K562 (cell line): ENCODE measurements around the gene SLC13A4. TPM values are rescaled to one million over a fixed set of nuclear protein-coding genes. Genes with fewer than 3 reads are reported as not detected.

Source experiments
- ARID1B ChIP-seq: fragments of 450-650 bp; IDR thresholded peaks from 2 replicates; pipeline ENCODE4 v1.6.1; 2016; ENCODE audit warnings: antibody characterized with exemption, mild to moderate bottlenecking, inconsistent platforms
- BCL6 ChIP-seq: fragments of 250-450 bp; sonication (Bioruptor Pico); IDR thresholded peaks from 2 replicates; pipeline ENCODE4 v1.4.0; 2020
- CBFA2T2 ChIP-seq: fragments of 450-650 bp; conservative IDR thresholded peaks from 2 replicates; pipeline ENCODE4 v1.6.1; 2017; ENCODE audit warnings: mild to moderate bottlenecking
- CBFA2T3 ChIP-seq: fragments of 450-650 bp; IDR thresholded peaks from 2 replicates; pipeline ENCODE4 v1.6.1; 2017
- ELF4 ChIP-seq: fragments of 450-650 bp; formaldehyde crosslinking; IDR thresholded peaks from 2 replicates; pipeline ENCODE4 v1.4.0; 2022; ENCODE audit warnings: missing genetic modification characterization
- EP300 ChIP-seq: IDR thresholded peaks from 2 replicates; pipeline ENCODE4 v1.6.1; 2012; ENCODE audit warnings: low read length, improper control_type of control experiment
- IRF9 ChIP-seq: fragments of 450-650 bp; IDR thresholded peaks from 2 replicates; pipeline ENCODE4 v1.6.1; 2016; ENCODE audit warnings: missing biosample characterization, missing genetic modification characterization
- NCOR1 ChIP-seq: fragments of 450-650 bp; IDR thresholded peaks from 2 replicates; pipeline ENCODE4 v1.6.1; 2016; ENCODE audit warnings: mild to moderate bottlenecking, moderate library complexity
- NFIC ChIP-seq: fragments of 450-650 bp; IDR thresholded peaks from 2 replicates; pipeline ENCODE4 v1.6.1; 2017; ENCODE audit warnings: mild to moderate bottlenecking, inconsistent platforms
- OTX1 ChIP-seq: fragments of 450-650 bp; formaldehyde crosslinking; IDR thresholded peaks from 2 replicates; pipeline ENCODE4 v1.4.0; 2022; ENCODE audit warnings: mild to moderate bottlenecking
- RCOR1 ChIP-seq, 2 experiments: IDR thresholded peaks; 2 replicates each; pipeline ENCODE4 v1.6.1; 2012; ENCODE audit warnings: low read depth in 2 of 2, low read length in 2 of 2, borderline replicate concordance in 1 of 2, improper control_type of control experiment in 1 of 2
- RREB1 ChIP-seq: fragments of 250-450 bp; sonication (Bioruptor Pico); IDR thresholded peaks from 2 replicates; pipeline ENCODE4 v1.4.0; 2020
- SOX6 ChIP-seq: fragments of 450-650 bp; IDR thresholded peaks from 2 replicates; pipeline ENCODE4 v1.6.1; 2014; ENCODE audit warnings: mild to moderate bottlenecking
- TAL1 ChIP-seq: fragments of 450-650 bp; IDR thresholded peaks from 2 replicates; pipeline ENCODE4 v1.6.1; 2016; ENCODE audit warnings: mild to moderate bottlenecking
- TEAD4 ChIP-seq, 2 experiments: sonication (generic) in 1 of 2; formaldehyde crosslinking in 1 of 2; IDR thresholded peaks; 2 replicates each; pipeline versions ENCODE4 v1.6.1 to v1.8.0; 2012 to 2022; ENCODE audit warnings: borderline replicate concordance in 1 of 2, inconsistent platforms in 1 of 2, low read length in 1 of 2, mild to moderate bottlenecking in 1 of 2, missing genetic modification reagents in 1 of 2
- TFAP4 ChIP-seq: sonication (generic); formaldehyde crosslinking; IDR thresholded peaks from 2 replicates; pipeline ENCODE4 v1.8.0; 2022; ENCODE audit warnings: missing genetic modification reagents, mild to moderate bottlenecking, moderate library complexity, borderline replicate concordance
- USF1 ChIP-seq: sonication (generic); formaldehyde crosslinking; IDR thresholded peaks from 2 replicates; pipeline ENCODE4 v1.9.0; 2022; ENCODE audit warnings: mild to moderate bottlenecking, missing genetic modification reagents
- ZNF140 ChIP-seq: fragments of 250-450 bp; sonication (Bioruptor Pico); IDR thresholded peaks from 2 replicates; pipeline ENCODE4 v1.8.0; 2021; ENCODE audit warnings: moderate library complexity, mild to moderate bottlenecking, inconsistent platforms
- ZNF217 ChIP-seq: sonication (generic); formaldehyde crosslinking; IDR thresholded peaks from 2 replicates; pipeline ENCODE4 v1.8.0; 2022; ENCODE audit warnings: mild to moderate bottlenecking, missing genetic modification reagents
- ZNF408 ChIP-seq: fragments of 250-450 bp; sonication (Bioruptor Pico); IDR thresholded peaks from 2 replicates; pipeline ENCODE4 v1.4.0; 2020; ENCODE audit warnings: low read depth, mild to moderate bottlenecking, moderate library complexity
- ZNF436 ChIP-seq: fragments of 250-450, 450-650 bp; sonication (Bioruptor Pico); formaldehyde crosslinking; IDR thresholded peaks from 2 replicates; pipeline ENCODE4 v1.7.0; 2020; ENCODE audit warnings: mild to moderate bottlenecking
- polyA plus RNA-seq, 8 experiments: library from polyadenylated mRNA; depleted of rRNA in 4 of 8; stranded (reverse) in 5 of 8; unstranded in 3 of 8; fragments of >200 nt; fragmentation: Nextera tagmentation in 2 of 8; fragmentation: Illumina TruSeq in 1 of 8; extraction: Ambion mirVana in 2 of 8; extraction: Trizol in 1 of 8; gene quantifications; 2 replicates each; pipeline versions ENCODE4 v1.2.1 to v1.2.3, GENCODE V29; 2011 to 2014; ENCODE audit warnings: inconsistent platforms in 1 of 8, missing spikeins in 1 of 8
- total RNA-seq, 7 experiments: library from RNA; depleted of rRNA in 6 of 7; stranded (reverse); fragments of >200 nt in 6 of 7; fragmentation: Illumina TruSeq in 2 of 7; extraction: Trizol in 2 of 7; gene quantifications; 2 replicates each; pipeline versions ENCODE4 v1.2.1 to v1.2.3, GENCODE V29; 2011 to 2021; ENCODE audit warnings: low replicate concordance in 1 of 7

Gene SLC13A4
- total and polyA plus RNA-seq, 9 of the 15 experiments (the other 6 are each of a cell fraction or from before 2014, with no cell fraction given), result 0.11 to 1.0 (median 0.36) TPM

- TF ChIP-seq RREB1 (CRISPR knock-in tag) (0 out of 2 replicates have a peak, but pooled peaks have one; percentile 37), ZNF408 (CRISPR knock-in tag) (no peak), ARID1B (peak; percentile 37; the same call in 1 of the 2 replicates), USF1 (CRISPR knock-in tag) (no peak), EP300 (peak; percentile 22; the same call in 1 of the 2 replicates), ZNF436 (no peak), RCOR1 (IDR thresholded peaks at IDR 0.05; ENCODE audit: borderline replicate concordance in 1 of 2, low read depth in 2 of 2, low read length in 2 of 2) (peak in 1 of 2 experiments; percentile 22; a peak in 1 of 4 replicates), OTX1 (CRISPR knock-in tag) (no peak), NCOR1 (peak; percentile 67; the same call in 1 of the 2 replicates), TAL1 (peak; percentile 57), CBFA2T3 (peak; percentile 80), NFIC (peak; percentile 14; the same call in 1 of the 2 replicates), TFAP4 (CRISPR knock-in tag) (no peak), TEAD4 (IDR thresholded peaks at IDR 0.05; ENCODE audit: low read length) (peak; percentile 51; the same call in 1 of the 2 replicates), TEAD4 (CRISPR knock-in tag; IDR thresholded peaks at IDR 0.05; ENCODE audit: borderline replicate concordance) (no peak), IRF9 (tag) (no peak), CBFA2T2 (peak; percentile 69), ZNF140 (CRISPR knock-in tag) (no peak), ZNF217 (CRISPR knock-in tag) (no peak), BCL6 (no peak), ELF4 (CRISPR knock-in tag) (no peak), SOX6 (no peak)
Measured at GRCh38 chr7:135731131-135731530, 3.1 kb upstream of the SLC13A4 start (continued).
